Endothelial cell of umbilical vein (primary cell): Measurements from ENCODE around the gene DOCK4. TPM values are rescaled to one million over a fixed set of nuclear protein-coding genes. Genes with fewer than 3 reads are reported as not detected.

Experiments
- BruUV-seq: library from RNA; stranded (reverse); fragments of 400-500 nt; replicated peaks from 2 replicates; lab custom pipeline; 2021; lab: Mats Ljungman, UMichigan
- CTCF ChIA-PET: fragments of 300-600, 350-600 bp; sonication (Branson Sonifier 250); formaldehyde crosslinking; loops from one replicate; lab custom pipeline; 2021; ENCODE audit warnings: antibody characterized with exemption, inconsistent platforms; lab: Charles Lee
- POLR2A ChIA-PET: fragments of 300-600, 350-600 bp; sonication (Branson Sonifier 250); formaldehyde crosslinking; loops from one replicate; lab custom pipeline; 2021; ENCODE audit warnings: antibody characterized with exemption, inconsistent platforms; lab: Charles Lee
- DNase-seq: peaks from one replicate; pipeline ENCODE4 v3.0.0-alpha.2; 2011; ENCODE audit warnings: low read depth, low spot score
- FAIRE-seq: peaks from 2 replicates; lab custom pipeline; 2011; peaks lifted over from hg19 to GRCh38; lab: Jason Lieb, UNC
- H2AFZ ChIP-seq: 2 replicates; pipeline ENCODE4 v1.6.0; 2012; ENCODE audit warnings: low read depth, low read length, control low read depth, inconsistent platforms
- H3K27ac ChIP-seq: 2 replicates; pipeline ENCODE4 v1.5.1; 2011; ENCODE audit warnings: low read depth, mild to moderate bottlenecking, control low read depth, low read length, moderate library complexity; ENCODE audit not compliant: insufficient read depth
- H3K27me3 ChIP-seq, 2 experiments: 2 replicates each; pipeline versions ENCODE4 v1.6.0 to v1.6.1; 2011; ENCODE audit warnings: low read length in 2 of 2, mixed read lengths in 1 of 2; ENCODE audit not compliant: control insufficient read depth in 2 of 2, insufficient read depth in 2 of 2
- H3K36me3 ChIP-seq, 2 experiments: 2 replicates in 1 of 2; 3 replicates in 1 of 2; pipeline ENCODE4 v1.5.1; 2011; ENCODE audit warnings: low read length in 2 of 2, mild to moderate bottlenecking in 1 of 2, moderate library complexity in 1 of 2; ENCODE audit not compliant: control insufficient read depth in 2 of 2, insufficient read depth in 2 of 2; ENCODE audit errors: extremely low read depth in 1 of 2
- H3K4me1 ChIP-seq: 3 replicates; pipeline ENCODE4 v1.5.1; 2011; ENCODE audit warnings: mild to moderate bottlenecking, low read length; ENCODE audit not compliant: control insufficient read depth, insufficient read depth; ENCODE audit errors: extremely low read depth
- H3K4me2 ChIP-seq: 2 replicates; pipeline ENCODE4 v1.6.1; 2011; ENCODE audit warnings: low read length, control low read depth, mixed read lengths; ENCODE audit not compliant: insufficient read depth
- H3K4me3 ChIP-seq, 3 experiments: fragments of 200-600 bp in 1 of 3; sonication (generic), shearing (Covaris generic) in 1 of 3; replicated peaks in 1 of 3; 2 replicates each; pipeline ENCODE4 v1.5.1; 2011 to 2016; ENCODE audit warnings: control low read depth in 3 of 3, low read length in 3 of 3, mild to moderate bottlenecking in 2 of 3, inconsistent platforms in 1 of 3, low read depth in 1 of 3, moderate library complexity in 1 of 3; ENCODE audit not compliant: insufficient read depth in 1 of 3
- H3K79me2 ChIP-seq: 2 replicates; pipeline ENCODE4 v1.6.0; 2012; ENCODE audit warnings: low read length, inconsistent platforms; ENCODE audit not compliant: control insufficient read depth, insufficient read depth
- H3K9ac ChIP-seq: replicated peaks from 2 replicates; pipeline ENCODE3; 2011; ENCODE audit warnings: low read length, control low read depth; ENCODE audit not compliant: insufficient read depth; ENCODE audit errors: extremely low read depth
- H3K9me1 ChIP-seq: replicated peaks from 3 replicates; pipeline ENCODE4 v1.6.0; 2011; ENCODE audit warnings: mild to moderate bottlenecking, low read length; ENCODE audit not compliant: control insufficient read depth, insufficient read depth; ENCODE audit errors: extremely low read depth
- H3K9me3 ChIP-seq: replicated peaks from 2 replicates; pipeline ENCODE4 v1.5.1; 2012; ENCODE audit warnings: low read length, inconsistent platforms; ENCODE audit not compliant: control insufficient read depth, insufficient read depth
- H4K20me1 ChIP-seq: replicated peaks from 2 replicates; pipeline ENCODE3; 2011; ENCODE audit warnings: mild to moderate bottlenecking, low read length; ENCODE audit not compliant: control insufficient read depth, insufficient read depth; ENCODE audit errors: extremely low read depth
- EZH2 ChIP-seq: IDR thresholded peaks from 2 replicates; pipeline ENCODE4 v1.6.1; 2012; ENCODE audit warnings: borderline replicate concordance, low read depth, mild to moderate bottlenecking, moderate library complexity, low read length, inconsistent platforms; ENCODE audit not compliant: severe bottlenecking
- FOS ChIP-seq: IDR thresholded peaks from 2 replicates; pipeline ENCODE4 v1.6.1; 2011; ENCODE audit warnings: mild to moderate bottlenecking, low read length, moderate library complexity, borderline replicate concordance; ENCODE audit not compliant: insufficient read depth
- GATA2 ChIP-seq: IDR thresholded peaks from 2 replicates; pipeline ENCODE4 v1.7.0; 2011; ENCODE audit warnings: low read depth, mild to moderate bottlenecking, moderate library complexity, mixed read lengths, low read length; ENCODE audit not compliant: insufficient read length, insufficient read depth
- JUN ChIP-seq: IDR thresholded peaks from 2 replicates; pipeline ENCODE4 v1.6.1; 2011; ENCODE audit warnings: borderline replicate concordance, low read depth; ENCODE audit not compliant: insufficient read length, insufficient read depth
- POLR2A ChIP-seq: IDR thresholded peaks from 2 replicates; pipeline ENCODE4 v1.6.1; 2012; ENCODE audit warnings: low read depth, mild to moderate bottlenecking, control low read depth, low read length
- POLR2AphosphoS5 ChIP-seq: IDR thresholded peaks from 2 replicates; pipeline ENCODE4 v1.6.1; 2012; ENCODE audit warnings: low read depth, mild to moderate bottlenecking, control low read depth, low read length, moderate library complexity; ENCODE audit not compliant: insufficient read depth
- dilution Hi-C: fragments of 300-500 bp; cut with MboI; formaldehyde crosslinking; loops from one replicate; pipeline ENCODE4 v1.15.0; 2019; ENCODE audit warnings: low sequenced_read_pairs; ENCODE audit not compliant: extremely low pct_ligation_motif_present
- intact Hi-C: fragments of 100-400 bp; cut with micrococcal nuclease; formaldehyde crosslinking; loops from one replicate; pipeline ENCODE4 v1.10.0; 2022
- polyA plus RNA-seq, 4 experiments: library from polyadenylated mRNA; depleted of rRNA in 3 of 4; stranded (reverse) in 3 of 4; unstranded in 1 of 4; fragments of >200 nt; gene quantifications; 2 replicates each; pipeline versions ENCODE4 v1.2.1 to v1.2.3, GENCODE V29; 2011 to 2012; ENCODE audit warnings: missing spikeins in 1 of 4
- total RNA-seq: library from RNA; stranded (reverse); gene quantifications from 2 replicates; pipeline ENCODE4 v1.2.3, GENCODE V29; 2021
- TF ChIP-seq, protein P1 (sequence below): IDR thresholded peaks from 2 replicates; pipeline ENCODE4 v1.6.1; 2011; ENCODE audit not compliant: insufficient read depth, insufficient read length
- TF ChIP-seq, protein P2 (sequence below), 2 donors: IDR thresholded peaks; 1 replicate in 1 of 2; 2 replicates in 1 of 2; pipeline ENCODE4 v1.5.1; 2011; ENCODE audit warnings: low read length in 2 of 2, mild to moderate bottlenecking in 2 of 2, moderate library complexity in 2 of 2, control low read depth in 1 of 2, inconsistent platforms in 1 of 2, low read depth in 1 of 2; ENCODE audit not compliant: insufficient read depth in 1 of 2; ENCODE audit errors: extremely low read depth in 1 of 2

DOCK4 gene
- total and polyA plus RNA-seq, 2 donors (not counting 3 experiments of a cell fraction or from before 2014, with no cell fraction given) = 47.4 to 164 TPM

DNA sequence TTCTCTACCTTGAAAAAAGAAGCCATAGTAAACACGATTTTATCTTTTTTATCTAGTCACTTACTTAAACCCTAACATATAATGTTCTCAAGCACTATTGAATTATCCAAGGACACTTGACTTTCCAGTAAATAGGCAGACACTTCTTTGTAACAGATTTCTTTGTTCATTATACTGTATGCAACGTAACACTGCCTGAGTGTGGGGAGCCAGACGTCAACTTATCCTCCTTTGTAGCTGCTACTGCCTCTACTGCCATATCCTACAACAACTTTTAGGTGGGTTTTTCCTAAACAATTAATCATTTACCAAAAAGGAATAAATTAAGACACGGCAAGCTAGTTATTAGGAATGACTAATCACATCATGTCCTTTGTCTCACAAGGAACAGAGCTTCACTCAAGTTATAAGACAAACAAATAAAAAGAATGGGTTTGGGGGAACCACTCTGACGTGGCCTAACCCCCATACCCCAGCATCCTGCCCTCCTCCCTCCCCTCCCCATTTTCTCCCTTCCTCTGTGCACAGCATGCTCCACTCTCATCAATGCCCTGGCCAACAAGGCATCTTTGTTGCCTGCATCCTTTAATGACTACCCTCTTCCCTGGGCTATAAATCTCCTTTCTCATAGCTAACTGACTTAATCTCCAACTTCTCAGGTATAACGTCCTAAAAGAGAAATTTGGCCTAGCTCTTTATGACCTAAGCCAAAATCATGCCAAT, 43.3 kb downstream of the DOCK4 start:
- Histone ChIP-seq H3K27me3 (no peaks in the 10 kb centered on the region), H3K4me1 (peaks cover 75% of the 10 kb centered on the region), H3K9me1 (no peaks in the 10 kb centered on the region), H3K79me2 (peaks cover 96% of the 10 kb centered on the region), H4K20me1 (no peaks in the 10 kb centered on the region), H3K27ac (peak overlapping the region; percentile 68), H3K36me3 (no peaks in the 10 kb centered on the region), H3K9me3 (no peaks in the 10 kb centered on the region), H3K9ac (peak overlapping the region; percentile 33), H3K4me2 (peak overlapping the region; percentile 81), H3K4me3 (peak overlapping the region in 1 of 3 experiments; percentile 7), H2AFZ (no peak overlapping the region)
- TF ChIP-seq, protein P1, sequence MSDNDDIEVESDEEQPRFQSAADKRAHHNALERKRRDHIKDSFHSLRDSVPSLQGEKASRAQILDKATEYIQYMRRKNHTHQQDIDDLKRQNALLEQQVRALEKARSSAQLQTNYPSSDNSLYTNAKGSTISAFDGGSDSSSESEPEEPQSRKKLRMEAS = no peak
- TF ChIP-seq POLR2AphosphoS5 (peak; percentile 25), FOS (peak; percentile 34)
- FAIRE-seq = no peak
- TSS peak; percentile 67 for BruUV-seq
- intact Hi-C loops (loop anchor here (1.0 kb wide), 3 partner anchors 29 to 43 kb away; partner anchors contain the start of genes DOCK4 and ZNF277), dilution Hi-C loops (no loop called here)
- POLR2A ChIA-PET = interaction anchor here (1.4 to 2.5 kb wide), 2 partner anchors 29 to 43 kb away, joined by 3 to 14 read pairs; partner anchors contain the start of genes DOCK4 and ZNF277
- peak; percentile 74 for DNase-seq
- CTCF ChIA-PET = interaction anchor here (0.8 to 2.0 kb wide), 8 partner anchors 12 to 83 kb away, joined by 3 to 8 read pairs (median 4); no protein-coding TSS in a partner anchor

DNA sequence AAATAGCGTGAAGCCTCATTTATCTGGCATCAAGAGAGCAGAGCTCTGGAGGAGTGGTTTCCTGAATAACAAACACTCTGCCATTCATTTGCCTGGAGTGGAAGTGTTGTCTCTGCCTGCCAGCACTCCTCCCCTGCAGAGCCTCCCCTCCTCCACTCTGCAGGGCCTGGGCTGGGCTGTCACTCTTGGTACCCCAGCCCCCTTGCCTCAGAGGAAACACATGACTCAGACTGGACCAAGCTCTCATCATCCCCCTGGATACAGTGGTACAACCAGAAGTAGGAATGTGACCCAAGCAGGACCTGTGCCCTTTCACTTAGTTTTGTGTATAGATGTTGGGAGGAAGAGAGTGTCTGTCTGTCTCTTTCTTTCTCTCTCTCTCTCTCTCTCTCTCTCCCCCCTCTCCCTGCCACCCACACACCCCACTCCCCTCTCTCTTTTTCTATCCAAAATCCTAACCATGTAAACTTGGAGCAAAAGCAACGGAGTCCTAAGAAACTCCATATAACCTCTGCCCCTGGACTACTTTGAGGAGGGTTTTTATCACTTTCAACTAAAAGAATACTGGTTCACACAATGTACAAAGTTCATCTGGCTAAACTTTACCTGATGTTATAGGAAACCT, 43.9 kb downstream of the DOCK4 start:
- DNase-seq = peak; percentile 98
- POLR2A ChIA-PET = interaction anchor here (1.0 to 2.5 kb wide), 5 partner anchors 14 to 44 kb away, joined by 3 to 14 read pairs (median 3); partner anchors contain the start of genes DOCK4 and ZNF277

More for the DNA sequence above, 43.9 kb downstream of the DOCK4 start:
- H3K36me3 ChIP-seq = no peaks in the 10 kb centered on the region
- H3K9me1 ChIP-seq = no peaks in the 10 kb centered on the region
- CTCF ChIA-PET = interaction anchor here (0.5 to 2.3 kb wide), 12 partner anchors 8 to 139 kb away, joined by 3 to 8 read pairs (median 5); no protein-coding TSS in a partner anchor
- no peak overlapping the region for H2AFZ ChIP-seq
- peaks cover 2% of the 10 kb centered on the region for H4K20me1 ChIP-seq
- peak; percentile 87 for FAIRE-seq
- peak overlapping the region; percentile 81 for H3K4me2 ChIP-seq
- peaks cover 96% of the 10 kb centered on the region for H3K79me2 ChIP-seq
- BruUV-seq = no TSS peak
- peak overlapping the region; percentile 81 for H3K27ac ChIP-seq
- peak overlapping the region; percentile 36 for H3K9ac ChIP-seq
- TF ChIP-seq EZH2 = no peak
- TF ChIP-seq POLR2AphosphoS5 = peak; percentile 66
- no peak for TF ChIP-seq POLR2A
- TF ChIP-seq, protein P2, sequence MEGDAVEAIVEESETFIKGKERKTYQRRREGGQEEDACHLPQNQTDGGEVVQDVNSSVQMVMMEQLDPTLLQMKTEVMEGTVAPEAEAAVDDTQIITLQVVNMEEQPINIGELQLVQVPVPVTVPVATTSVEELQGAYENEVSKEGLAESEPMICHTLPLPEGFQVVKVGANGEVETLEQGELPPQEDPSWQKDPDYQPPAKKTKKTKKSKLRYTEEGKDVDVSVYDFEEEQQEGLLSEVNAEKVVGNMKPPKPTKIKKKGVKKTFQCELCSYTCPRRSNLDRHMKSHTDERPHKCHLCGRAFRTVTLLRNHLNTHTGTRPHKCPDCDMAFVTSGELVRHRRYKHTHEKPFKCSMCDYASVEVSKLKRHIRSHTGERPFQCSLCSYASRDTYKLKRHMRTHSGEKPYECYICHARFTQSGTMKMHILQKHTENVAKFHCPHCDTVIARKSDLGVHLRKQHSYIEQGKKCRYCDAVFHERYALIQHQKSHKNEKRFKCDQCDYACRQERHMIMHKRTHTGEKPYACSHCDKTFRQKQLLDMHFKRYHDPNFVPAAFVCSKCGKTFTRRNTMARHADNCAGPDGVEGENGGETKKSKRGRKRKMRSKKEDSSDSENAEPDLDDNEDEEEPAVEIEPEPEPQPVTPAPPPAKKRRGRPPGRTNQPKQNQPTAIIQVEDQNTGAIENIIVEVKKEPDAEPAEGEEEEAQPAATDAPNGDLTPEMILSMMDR (IDR thresholded peaks at IDR 0.05; ENCODE audit: extremely low read depth in 1 of 2, insufficient read depth in 1 of 2, low read depth in 1 of 2, low read length in 2 of 2) = no peak
- TF ChIP-seq GATA2 = peak; percentile 79
- peak; percentile 78 for TF ChIP-seq JUN
- TF ChIP-seq FOS = peak; percentile 91
- peak overlapping the region in 1 of 3 experiments; percentile 13 for H3K4me3 ChIP-seq
- intact Hi-C loops (loop anchor here (1.0 kb wide), 3 partner anchors 30 to 44 kb away; partner anchors contain the start of genes DOCK4 and ZNF277), dilution Hi-C loops (no loop called here)
- H3K9me3 ChIP-seq = no peaks in the 10 kb centered on the region
- peaks cover 69% of the 10 kb centered on the region for H3K4me1 ChIP-seq
- H3K27me3 ChIP-seq = no peaks in the 10 kb centered on the region
